GM04503 (cell line): ENCODE measurements around the gene DMRT1.
"Not testable (repeated sequence)": the region's sequence is repeated elsewhere in the genome, so short reads cannot be mapped to it uniquely, and the experiment has no call there.

Experiments used
- DNase-seq: peaks from one replicate; pipeline ENCODE4 v3.0.0-alpha.2; 2012; ENCODE audit warnings: low read depth

Gene DMRT1

GRCh38 chr9:860706-861105 is 19.2 kb downstream of the DMRT1 start:
- no peak for DNase-seq

- not testable (repeated sequence) for DNase-seq
Observed at GRCh38 chr9:861525-861924, 20.0 kb downstream of the DMRT1 start.

GRCh38 chr9:875119-875962 is 33.8 kb downstream of the DMRT1 start:
- DNase-seq: no peak

- no peak for DNase-seq
Observed at GRCh38 chr9:876425-876824, 34.9 kb downstream of the DMRT1 start.

GRCh38 chr9:878239-878638 is 36.7 kb downstream of the DMRT1 start:
- DNase-seq: no peak

GRCh38 chr9:880725-881124 is 39.2 kb downstream of the DMRT1 start:
- DNase-seq: no peak

- DNase-seq: no peak
Observed at GRCh38 chr9:882416-882924, 41.0 kb downstream of the DMRT1 start.

GRCh38 chr9:883011-883410 is 41.5 kb downstream of the DMRT1 start:
- DNase-seq: no peak

- DNase-seq: no peak
Observed at GRCh38 chr9:886886-887285, 45.4 kb downstream of the DMRT1 start.

- DNase-seq: no peak
Observed at GRCh38 chr9:892123-892522, 50.6 kb downstream of the DMRT1 start.

GRCh38 chr9:893115-893514 is 51.6 kb downstream of the DMRT1 start:
- no peak for DNase-seq

GRCh38 chr9:893843-894420 is 52.4 kb downstream of the DMRT1 start:
- no peak for DNase-seq

- DNase-seq: no peak
Observed at GRCh38 chr9:899440-900184, 58.1 kb downstream of the DMRT1 start.

- DNase-seq: no peak
Observed at GRCh38 chr9:903886-904285, 62.4 kb downstream of the DMRT1 start.

GRCh38 chr9:905906-906305 is 64.4 kb downstream of the DMRT1 start:
- no peak for DNase-seq

- DNase-seq: no peak
Observed at GRCh38 chr9:908536-909205, 67.2 kb downstream of the DMRT1 start.

GRCh38 chr9:911005-911404 is 69.5 kb downstream of the DMRT1 start:
- DNase-seq: no peak

GRCh38 chr9:912776-913175 is 71.3 kb downstream of the DMRT1 start:
- DNase-seq: no peak

- DNase-seq: not testable (repeated sequence)
Observed at GRCh38 chr9:913526-913925, 72.0 kb downstream of the DMRT1 start.

- no peak for DNase-seq
Observed at GRCh38 chr9:917730-918129, 76.2 kb downstream of the DMRT1 start.

- DNase-seq: no peak
Observed at GRCh38 chr9:920927-921326, 79.4 kb downstream of the DMRT1 start.

GRCh38 chr9:922171-922570 is 80.7 kb downstream of the DMRT1 start:
- no peak for DNase-seq
